ENCODE measurements around the gene WDR44.

WDR44 gene

GRCh38 chrX:118493016-118493415 lies 147.1 kb downstream of the WDR44 start:
- Histone ChIP-seq H3K4me1 (ENCODE audit: insufficient read depth, low read length, poor library complexity, severe bottlenecking) (peaks cover 17% of the 10 kb centered on the region), H3K79me2 (ENCODE audit: insufficient read depth, low read length) (peaks cover 16% of the 10 kb centered on the region; the same call in 1 of the 2 replicates), H3K4me3 (ENCODE audit: low read length, poor library complexity, severe bottlenecking) (no peak overlapping the region), H3K4me2 (ENCODE audit: low read depth, low read length, poor library complexity, severe bottlenecking) (no peak overlapping the region), H3F3A (ENCODE audit: low read depth) (no peaks in the 10 kb centered on the region), H3K9me2 (replicated peaks; ENCODE audit: low read depth, low read length) (no peaks in the 10 kb centered on the region), H3K9me3 (ENCODE audit: insufficient read depth, low read depth, low read length) (no peaks in the 10 kb centered on the region), H3K9ac (ENCODE audit: low read depth, low read length, poor library complexity, severe bottlenecking) (no peak overlapping the region), H2AFZ (ENCODE audit: low read length) (no peak overlapping the region), H3K36me3 (ENCODE audit: insufficient read depth, low read length) (no peaks in the 10 kb centered on the region), H4K20me1 (ENCODE audit: insufficient read depth, low read length, poor library complexity, severe bottlenecking) (no peaks in the 10 kb centered on the region), H3K27me3 (ENCODE audit: insufficient read depth, low read length, poor library complexity, severe bottlenecking) (no peaks in the 10 kb centered on the region)
- no peak for TF ChIP-seq CTCF (conservative IDR thresholded peaks at IDR 0.05; ENCODE audit: low read length)
- no peak for TF ChIP-seq EZH2phosphoT487 (IDR thresholded peaks at IDR 0.05; ENCODE audit: borderline replicate concordance)

GRCh38 chrX:118493653-118494297 lies 147.9 kb downstream of the WDR44 start:
- Histone ChIP-seq H3K27me3 (ENCODE audit: insufficient read depth, low read length, poor library complexity, severe bottlenecking) (no peaks in the 10 kb centered on the region), H3K36me3 (ENCODE audit: insufficient read depth, low read length) (no peaks in the 10 kb centered on the region), H3K9me3 (ENCODE audit: insufficient read depth, low read depth, low read length) (no peaks in the 10 kb centered on the region), H3K9ac (ENCODE audit: low read depth, low read length, poor library complexity, severe bottlenecking) (no peak overlapping the region), H3K4me1 (ENCODE audit: insufficient read depth, low read length, poor library complexity, severe bottlenecking) (peaks cover 21% of the 10 kb centered on the region), H3K79me2 (ENCODE audit: insufficient read depth, low read length) (peaks cover 22% of the 10 kb centered on the region; the same call in 1 of the 2 replicates), H4K20me1 (ENCODE audit: insufficient read depth, low read length, poor library complexity, severe bottlenecking) (no peaks in the 10 kb centered on the region), H3K9me2 (replicated peaks; ENCODE audit: low read depth, low read length) (no peaks in the 10 kb centered on the region), H2AFZ (ENCODE audit: low read length) (no peak overlapping the region), H3K4me2 (ENCODE audit: low read depth, low read length, poor library complexity, severe bottlenecking) (no peak overlapping the region), H3F3A (ENCODE audit: low read depth) (no peaks in the 10 kb centered on the region), H3K4me3 (ENCODE audit: low read length, poor library complexity, severe bottlenecking) (no peak overlapping the region)
- TF ChIP-seq CTCF (conservative IDR thresholded peaks at IDR 0.05; ENCODE audit: low read length) (no peak), EZH2phosphoT487 (IDR thresholded peaks at IDR 0.05; ENCODE audit: borderline replicate concordance) (no peak)

- H4K20me1 ChIP-seq (ENCODE audit: insufficient read depth, low read length, poor library complexity, severe bottlenecking) = no peaks in the 10 kb centered on the region
- no peaks in the 10 kb centered on the region for H3K9me3 ChIP-seq (ENCODE audit: insufficient read depth, low read depth, low read length)
- H3K9me2 ChIP-seq (replicated peaks; ENCODE audit: low read depth, low read length) = no peaks in the 10 kb centered on the region
- no peaks in the 10 kb centered on the region for H3K36me3 ChIP-seq (ENCODE audit: insufficient read depth, low read length)
- no peaks in the 10 kb centered on the region for H3F3A ChIP-seq (ENCODE audit: low read depth)
- peak within 1 kb of the TSS; percentile 81 for H2AFZ ChIP-seq (ENCODE audit: low read length)
- TF ChIP-seq CTCF (conservative IDR thresholded peaks at IDR 0.05; ENCODE audit: low read length) (no peak), EZH2phosphoT487 (IDR thresholded peaks at IDR 0.05; ENCODE audit: borderline replicate concordance) (no peak)
- H3K4me3 ChIP-seq (ENCODE audit: low read length, poor library complexity, severe bottlenecking) = peak within 1 kb of the TSS; percentile 87
- H3K4me2 ChIP-seq (ENCODE audit: low read depth, low read length, poor library complexity, severe bottlenecking) = peak within 1 kb of the TSS; percentile 91
- H3K9ac ChIP-seq (ENCODE audit: low read depth, low read length, poor library complexity, severe bottlenecking) = peak within 1 kb of the TSS; percentile 82
- no peaks in the 10 kb centered on the region for H3K27me3 ChIP-seq (ENCODE audit: insufficient read depth, low read length, poor library complexity, severe bottlenecking)
- peaks cover 37% of the 10 kb centered on the region; the same call in 1 of the 2 replicates for H3K79me2 ChIP-seq (ENCODE audit: insufficient read depth, low read length)
- H3K4me1 ChIP-seq (ENCODE audit: insufficient read depth, low read length, poor library complexity, severe bottlenecking) = peaks cover 21% of the 10 kb centered on the region
Measured at GRCh38 chrX:118495061-118495921, 149.4 kb downstream of the WDR44 start, which contains the start of gene DOCK11. DOCK11 (plus strand) TSS chrX:118495815; CDS start chrX:118495972, 157 bp downstream.

Measured in Loucy (cell line).